Testis (tissue), 2 donors: ENCODE data around the gene COL9A3.

Experiments
- POLR2A ChIP-seq: fragments of 450-650 bp; IDR thresholded peaks from one replicate; pipeline ENCODE4 v1.6.1; 2017; ENCODE audit warnings: antibody characterized with exemption, mild to moderate bottlenecking, moderate library complexity
- TF ChIP-seq, protein P1 (sequence below), 3 experiments: fragments of 450-650 bp in 2 of 3; fragments of 200-600 bp in 1 of 3; sonication (generic) in 1 of 3; IDR thresholded peaks; one replicate each; pipeline ENCODE4 v1.5.1; 2016 to 2019; ENCODE audit warnings: antibody characterized with exemption in 3 of 3, mild to moderate bottlenecking in 2 of 3, moderate library complexity in 1 of 3

DNA sequence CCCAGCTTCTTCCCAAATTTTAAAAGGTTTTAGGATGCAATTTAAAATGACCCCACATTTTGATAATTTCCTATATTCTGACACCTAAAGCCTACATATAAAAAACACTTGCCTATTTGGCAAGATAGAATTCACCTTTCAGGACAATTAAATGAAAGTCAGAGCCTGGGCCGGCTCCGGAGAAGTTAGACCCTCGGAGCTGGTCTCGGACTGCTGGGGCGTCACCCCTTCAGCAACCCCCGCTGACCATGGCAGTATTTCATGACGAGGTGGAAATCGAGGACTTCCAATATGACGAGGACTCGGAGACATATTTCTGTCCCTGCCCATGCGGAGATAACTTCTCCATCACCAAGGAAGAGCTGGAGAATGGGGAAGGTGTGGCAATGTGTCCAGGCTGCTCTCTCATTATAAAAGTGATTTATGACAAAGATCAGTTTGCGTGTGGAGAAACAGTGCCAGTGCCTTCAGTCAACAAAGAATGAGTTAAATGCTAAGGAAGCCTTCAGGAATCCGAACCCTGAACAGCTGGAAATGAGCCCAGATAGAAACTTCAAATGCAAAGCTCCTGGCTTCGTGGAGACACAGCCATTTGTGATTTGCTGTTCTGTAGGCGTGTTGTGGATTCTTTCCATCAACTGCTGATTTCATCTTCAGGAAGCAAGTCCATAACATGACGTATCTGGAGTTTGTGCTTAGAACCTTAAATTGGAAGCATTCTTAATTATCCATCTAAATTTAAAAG, 28.7 kb downstream of the COL9A3 start:
- no peak for TF ChIP-seq POLR2A
- TF ChIP-seq, protein P1, sequence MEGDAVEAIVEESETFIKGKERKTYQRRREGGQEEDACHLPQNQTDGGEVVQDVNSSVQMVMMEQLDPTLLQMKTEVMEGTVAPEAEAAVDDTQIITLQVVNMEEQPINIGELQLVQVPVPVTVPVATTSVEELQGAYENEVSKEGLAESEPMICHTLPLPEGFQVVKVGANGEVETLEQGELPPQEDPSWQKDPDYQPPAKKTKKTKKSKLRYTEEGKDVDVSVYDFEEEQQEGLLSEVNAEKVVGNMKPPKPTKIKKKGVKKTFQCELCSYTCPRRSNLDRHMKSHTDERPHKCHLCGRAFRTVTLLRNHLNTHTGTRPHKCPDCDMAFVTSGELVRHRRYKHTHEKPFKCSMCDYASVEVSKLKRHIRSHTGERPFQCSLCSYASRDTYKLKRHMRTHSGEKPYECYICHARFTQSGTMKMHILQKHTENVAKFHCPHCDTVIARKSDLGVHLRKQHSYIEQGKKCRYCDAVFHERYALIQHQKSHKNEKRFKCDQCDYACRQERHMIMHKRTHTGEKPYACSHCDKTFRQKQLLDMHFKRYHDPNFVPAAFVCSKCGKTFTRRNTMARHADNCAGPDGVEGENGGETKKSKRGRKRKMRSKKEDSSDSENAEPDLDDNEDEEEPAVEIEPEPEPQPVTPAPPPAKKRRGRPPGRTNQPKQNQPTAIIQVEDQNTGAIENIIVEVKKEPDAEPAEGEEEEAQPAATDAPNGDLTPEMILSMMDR (IDR thresholded peaks at IDR 0.05), result no peak
